ENCODE results near the gene TRERF1.
"Not testable (repeated sequence)": the region's sequence is repeated elsewhere in the genome, so short reads cannot be mapped to it uniquely, and the experiment has no call there.

Gene TRERF1

DNA sequence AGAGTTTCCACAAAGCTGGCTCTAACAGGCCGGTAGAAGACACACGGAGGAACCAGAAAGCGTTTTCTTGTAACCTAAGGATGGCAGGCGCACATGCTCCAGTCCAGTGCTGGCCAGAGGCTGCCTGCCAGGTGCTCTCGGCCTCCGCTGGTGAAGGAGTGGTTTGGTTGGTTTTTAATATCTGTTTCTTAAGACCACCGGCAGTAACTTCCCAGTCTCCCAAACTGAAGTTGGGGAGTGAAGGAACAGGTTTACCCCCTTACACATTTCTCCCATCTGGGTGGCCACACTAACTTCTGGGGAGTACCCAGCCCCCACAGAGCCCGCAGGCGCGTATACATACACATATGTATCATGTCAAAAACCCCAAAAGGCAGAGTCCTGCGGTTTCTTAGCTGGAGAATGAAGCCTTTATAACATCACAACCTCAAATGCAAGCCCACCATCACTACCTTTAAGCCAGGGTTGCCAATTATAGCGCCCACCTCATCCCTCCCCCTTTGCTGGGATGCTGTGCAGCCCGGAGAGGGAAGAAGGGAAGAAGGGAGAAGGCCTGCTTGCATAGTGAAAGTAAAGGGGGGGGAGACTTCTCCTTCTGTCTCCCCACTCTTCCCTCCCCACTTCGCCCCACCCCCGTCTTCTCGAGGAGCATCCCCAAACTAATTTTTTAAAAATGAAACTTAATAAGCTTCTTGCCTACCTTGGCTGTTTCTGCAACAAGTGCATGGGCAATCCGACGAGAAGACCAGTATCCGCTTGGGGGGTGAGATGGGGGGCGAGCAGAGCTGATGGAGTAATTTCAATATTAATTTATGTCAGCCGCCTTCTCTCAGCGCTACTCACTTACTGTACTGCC lies 1.0 kb downstream of the TRERF1 start:
- FAIRE-seq: no peak

DNA sequence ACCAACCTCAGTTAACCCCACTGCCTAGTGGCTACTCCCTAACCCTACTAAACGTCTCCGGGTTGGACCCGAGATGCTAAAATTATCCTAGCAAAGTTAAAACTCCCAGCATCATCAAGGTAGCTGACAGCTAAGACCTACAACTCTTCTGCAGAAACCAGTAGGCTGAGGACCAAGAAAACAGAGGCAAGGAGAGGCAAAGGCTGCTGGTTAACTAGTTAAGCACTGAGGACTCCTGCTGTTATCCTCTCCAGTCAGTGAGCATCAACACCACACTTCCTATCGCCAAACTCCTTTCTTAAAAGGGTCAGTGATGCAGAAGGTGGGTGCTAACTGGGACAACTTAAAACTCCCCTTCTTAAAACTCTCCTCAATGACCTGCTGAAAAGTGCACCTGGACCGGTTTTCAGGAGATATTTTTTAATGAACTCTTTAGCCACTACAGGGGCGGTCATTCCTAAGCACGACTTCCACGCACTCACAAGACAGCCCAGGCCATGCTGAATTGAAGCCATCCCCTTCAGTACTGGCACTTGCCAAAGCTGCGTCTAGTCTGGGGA lies 1.7 kb downstream of the TRERF1 start:
- no peak for FAIRE-seq

DNA sequence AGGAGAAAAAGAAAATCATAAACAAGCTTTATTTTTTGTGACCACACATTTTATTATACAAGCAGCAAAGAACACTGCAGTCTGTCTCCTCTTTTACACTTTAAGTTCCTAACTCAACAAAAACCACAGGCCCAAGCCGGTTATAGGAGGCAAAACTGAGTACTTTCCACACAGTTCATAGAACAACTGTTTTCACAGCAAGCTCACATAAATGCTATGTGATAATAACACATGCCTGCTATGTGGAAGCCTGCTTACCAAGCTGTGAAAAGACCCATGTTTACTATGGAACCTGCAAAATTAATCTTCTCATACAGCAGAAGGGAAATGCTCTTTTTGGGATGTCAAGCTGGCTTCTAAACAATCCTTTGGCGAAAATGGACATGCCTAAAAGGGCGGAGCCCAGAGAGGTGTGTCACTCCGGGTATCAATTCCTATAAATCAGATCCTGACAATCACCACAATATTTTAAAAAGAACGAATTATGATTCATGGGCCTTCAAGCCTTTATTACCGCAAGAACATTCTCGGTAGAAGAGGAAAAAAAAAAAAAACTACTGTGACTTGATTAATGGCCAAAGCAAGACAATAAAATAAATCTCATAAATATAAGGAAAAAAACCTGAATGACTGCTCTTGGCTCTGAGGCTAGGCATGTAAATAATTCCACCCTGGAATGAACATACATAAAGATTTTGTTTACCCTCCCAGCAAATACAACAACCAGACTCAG lies 2.6 kb downstream of the TRERF1 start:
- no peak for FAIRE-seq

DNA sequence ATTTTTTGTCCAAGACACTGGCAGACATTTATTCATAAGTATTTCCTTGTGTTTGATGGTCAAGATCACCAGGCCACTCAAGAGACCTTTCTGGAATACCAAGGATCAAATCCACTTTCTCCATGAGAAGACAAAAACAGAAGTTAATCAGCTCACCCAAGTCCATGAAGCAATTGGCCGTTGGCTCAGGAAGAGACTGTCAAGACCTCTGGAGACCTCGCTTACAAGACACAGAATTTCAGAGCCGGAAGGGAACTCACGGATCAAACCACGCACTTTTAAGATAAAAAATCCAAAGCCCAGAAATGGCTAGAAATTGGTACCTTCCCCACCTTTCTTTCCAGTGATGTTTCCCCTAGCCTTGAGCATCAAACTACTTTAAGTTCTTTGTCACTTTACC lies 3.3 kb downstream of the TRERF1 start:
- FAIRE-seq: no peak

DNA sequence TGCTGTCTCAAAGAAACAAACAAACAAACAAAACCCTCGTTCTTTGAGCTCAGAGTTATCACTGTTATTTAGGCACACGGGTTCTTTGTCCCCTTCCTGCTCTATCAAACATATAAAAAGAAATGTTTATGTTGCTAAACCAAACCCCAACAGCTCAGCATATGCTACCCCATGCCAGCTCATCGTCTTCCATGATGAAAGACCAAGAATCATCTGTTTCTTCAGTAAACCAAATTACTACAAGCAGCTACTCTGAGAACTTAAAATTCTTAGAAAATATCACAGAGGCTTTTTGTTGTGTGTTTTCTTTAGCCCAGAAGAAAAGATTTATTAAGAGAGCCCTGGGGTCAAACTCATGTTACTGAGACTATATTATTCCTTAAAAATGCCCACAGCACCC lies 4.7 kb downstream of the TRERF1 start:
- FAIRE-seq: no peak

DNA sequence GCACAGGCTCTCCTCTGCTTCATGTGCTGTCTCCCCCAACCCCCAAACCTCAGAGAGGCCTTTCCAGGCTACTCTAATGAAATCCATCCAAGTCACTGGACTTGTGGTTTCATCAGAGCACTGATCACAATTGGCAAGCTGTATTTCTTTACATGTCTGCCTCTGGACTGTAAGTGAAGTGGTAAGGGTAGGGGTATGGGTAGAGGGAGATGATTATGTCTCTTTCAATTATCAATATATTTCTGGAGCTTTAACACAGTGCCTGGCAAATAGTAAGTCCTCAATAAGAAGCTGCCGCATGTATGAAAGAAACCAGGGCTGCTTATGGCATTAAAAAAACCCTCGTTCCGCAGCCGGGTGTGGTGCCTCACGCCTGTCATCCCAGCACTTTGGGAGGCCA lies 5.4 kb downstream of the TRERF1 start:
- no peak for FAIRE-seq

DNA sequence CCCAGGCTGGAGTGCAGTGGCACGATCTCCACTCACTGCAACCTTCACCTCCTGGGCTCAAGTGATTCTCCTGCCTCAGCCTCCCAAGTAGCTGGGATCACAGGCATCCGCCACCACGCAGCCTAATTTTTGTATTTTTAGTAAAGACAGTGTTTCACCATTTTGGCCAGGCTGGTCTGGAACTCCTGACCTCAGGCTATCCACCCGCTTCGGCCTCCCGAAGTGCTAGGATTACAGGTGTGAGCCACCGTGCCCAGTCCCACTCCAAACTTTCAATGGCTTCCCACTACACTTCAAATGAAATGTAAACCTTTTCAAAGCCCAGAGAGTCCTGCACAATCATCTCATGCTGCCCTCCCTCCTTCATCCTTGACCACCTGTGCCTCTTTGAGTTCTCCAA lies 5.8 kb downstream of the TRERF1 start:
- not testable (repeated sequence) for FAIRE-seq

DNA sequence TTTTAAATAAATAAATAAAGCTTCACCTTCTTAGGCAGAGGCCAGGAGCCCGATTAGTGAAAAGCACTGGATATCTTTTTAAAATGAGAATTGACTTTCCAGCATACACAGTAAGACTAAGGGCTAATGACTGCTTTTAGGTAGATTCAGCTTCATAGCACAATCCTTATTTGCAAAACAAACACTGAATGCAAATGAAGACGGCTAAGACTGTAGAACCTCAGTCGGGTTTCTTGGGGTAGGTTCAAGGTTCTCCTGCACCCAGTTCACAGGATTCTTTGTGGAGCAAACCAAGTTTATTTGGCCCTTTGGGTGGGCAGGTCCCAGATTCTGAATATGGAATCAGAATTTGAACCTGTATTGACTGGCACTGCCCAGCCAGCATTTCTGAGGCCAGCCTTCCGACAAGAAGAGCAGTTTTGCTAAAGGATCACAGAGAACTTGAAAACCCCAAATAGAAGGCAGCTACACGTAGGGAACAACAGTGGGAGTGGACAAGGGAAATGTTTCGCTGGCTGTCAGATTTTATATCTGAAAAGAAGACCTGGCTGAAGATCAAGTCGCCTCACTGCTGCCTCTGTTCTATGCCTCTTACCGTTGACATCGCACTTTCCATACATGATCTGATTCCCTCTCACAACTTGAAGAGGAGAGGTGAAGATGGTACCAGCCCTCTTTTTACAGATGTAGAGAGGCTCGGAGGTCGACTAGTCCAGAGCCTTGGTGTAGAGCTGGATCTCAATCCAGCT lies 8.2 kb downstream of the TRERF1 start:
- no peak for FAIRE-seq

DNA sequence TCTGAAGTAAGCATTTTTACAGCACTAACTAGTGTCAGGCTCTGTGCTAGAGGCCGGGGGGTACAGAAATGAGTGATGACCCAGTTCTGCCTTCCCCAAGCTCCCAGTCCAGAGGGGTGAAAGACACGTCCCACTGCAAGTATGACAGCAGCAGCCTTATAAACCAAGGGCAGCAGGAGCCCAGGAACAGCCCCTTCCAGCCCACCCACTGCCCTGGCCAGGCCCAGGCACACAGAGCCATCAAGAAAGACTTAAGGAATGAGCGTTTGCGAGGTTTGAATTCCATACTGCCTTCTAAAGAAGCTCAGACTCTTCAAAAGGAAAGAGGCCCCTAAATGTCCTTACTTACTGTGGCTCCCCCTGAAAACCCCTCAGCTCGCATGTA lies 10.0 kb downstream of the TRERF1 start:
- no peak for FAIRE-seq

DNA sequence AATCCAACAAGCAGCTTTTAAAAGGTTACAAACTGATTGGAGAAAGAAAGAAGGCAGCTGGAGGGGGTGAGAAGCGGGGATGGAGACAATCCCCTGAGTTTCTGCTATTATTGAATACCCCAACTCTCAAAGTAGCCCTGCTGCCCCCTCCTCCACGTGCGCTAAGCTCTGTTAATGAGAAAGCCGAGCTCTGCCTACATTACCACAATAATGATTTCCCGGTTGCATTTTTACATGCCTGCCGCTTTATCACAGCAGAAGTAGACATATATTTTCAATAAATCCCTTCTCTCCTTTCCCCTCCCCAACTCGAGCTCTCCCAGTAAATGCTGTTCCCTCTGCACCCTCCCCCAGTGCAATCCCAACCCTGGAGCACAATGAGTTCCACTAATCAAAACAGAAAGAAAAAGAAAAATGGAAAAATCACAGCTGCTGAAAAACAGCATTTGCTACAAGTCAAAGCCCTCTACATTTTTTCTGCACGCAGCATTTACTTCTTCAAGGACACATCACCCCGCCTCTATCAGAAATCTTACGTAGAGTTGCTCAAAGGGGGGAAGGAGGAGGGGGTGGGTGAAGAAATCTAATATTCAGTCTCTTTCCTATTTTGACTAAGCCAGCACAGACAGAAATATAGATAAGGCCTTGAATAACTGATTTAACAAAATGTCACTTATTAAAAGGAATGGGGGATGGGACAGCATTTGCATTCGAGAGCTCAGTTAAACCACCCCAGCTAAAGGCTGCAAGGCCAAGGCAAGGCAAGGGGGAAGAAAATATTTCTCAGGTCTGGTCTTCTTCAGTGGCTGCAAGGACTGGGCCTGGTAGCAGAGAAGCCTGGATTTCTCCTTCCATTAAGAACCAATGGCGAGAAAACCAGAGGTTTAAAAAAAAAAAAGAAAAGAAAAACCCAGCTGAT lies 10.7 kb downstream of the TRERF1 start:
- FAIRE-seq: no peak

DNA sequence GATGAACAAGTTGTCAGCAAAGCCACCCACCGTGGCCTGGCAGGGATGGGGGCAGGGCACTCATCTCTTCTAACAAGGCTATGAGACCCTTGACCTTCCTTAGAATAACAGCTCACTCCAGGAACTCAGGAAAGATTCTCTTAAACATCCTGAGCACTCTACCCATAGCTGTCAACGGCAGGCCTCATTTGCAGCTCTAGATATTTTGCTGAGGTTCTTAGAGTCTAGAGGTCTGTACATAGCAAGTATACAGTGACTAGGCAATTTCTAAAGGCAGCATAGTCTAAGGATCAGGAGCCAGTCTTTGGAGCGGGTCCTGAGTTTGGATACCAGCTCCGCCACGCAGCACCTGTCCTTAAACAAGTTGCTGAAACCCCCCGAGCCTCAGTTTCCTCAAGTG lies 11.7 kb downstream of the TRERF1 start:
- FAIRE-seq: no peak

DNA sequence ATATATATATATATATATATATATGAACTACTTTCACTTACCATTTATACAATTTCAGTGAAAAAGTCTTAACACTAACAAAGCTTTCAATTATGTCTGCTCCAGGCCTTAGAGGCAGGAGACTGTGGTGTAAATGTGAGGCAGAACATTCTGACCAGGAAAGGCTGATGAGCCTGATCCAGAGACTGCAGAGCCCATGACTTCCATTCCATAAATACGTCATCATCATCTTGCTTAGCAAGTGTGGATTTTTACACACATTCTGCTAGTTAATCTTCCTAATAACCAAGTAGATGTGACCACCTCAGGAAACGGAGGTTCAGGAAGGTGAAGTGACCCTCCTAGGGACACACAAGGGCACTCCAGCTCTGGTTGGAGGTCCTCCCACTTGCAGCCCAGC lies 14.9 kb downstream of the TRERF1 start:
- no peak for FAIRE-seq

DNA sequence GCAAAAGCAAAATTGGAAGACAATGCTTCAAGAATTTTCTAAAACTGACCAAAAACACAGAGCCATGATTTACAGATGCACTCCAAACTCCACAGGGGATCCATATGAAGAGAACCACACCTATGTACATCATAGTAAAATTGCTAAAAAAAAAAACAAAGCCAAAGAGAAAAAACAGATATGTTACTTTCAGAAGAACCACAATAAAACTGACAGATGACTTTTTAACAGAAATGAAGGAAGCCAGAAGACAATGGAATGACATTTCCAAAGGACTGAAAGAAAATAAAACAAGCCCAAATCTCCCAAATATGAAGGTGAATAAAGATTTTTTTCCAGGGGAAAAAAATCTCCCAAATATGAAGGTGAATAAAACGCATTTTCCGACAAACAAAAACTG lies 17.5 kb downstream of the TRERF1 start:
- FAIRE-seq: no peak

DNA sequence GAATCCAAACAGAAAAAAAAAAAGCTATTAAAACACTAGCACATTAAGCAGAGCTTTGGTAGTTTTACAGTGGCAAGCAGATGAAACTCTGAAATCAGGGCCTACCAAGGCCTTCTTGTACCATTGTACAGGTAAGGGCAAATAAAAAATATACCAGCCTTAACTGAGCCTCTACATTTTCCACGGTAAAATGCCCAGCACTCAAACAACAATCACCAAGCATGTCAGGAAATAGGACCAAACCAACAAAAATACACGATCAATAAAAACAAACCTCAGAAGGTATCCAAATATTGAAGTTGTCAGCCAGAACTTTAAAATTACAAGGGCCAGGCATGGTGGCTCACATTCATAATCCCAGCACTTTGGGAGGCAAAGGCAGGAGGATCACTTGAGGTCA lies 18.3 kb downstream of the TRERF1 start:
- FAIRE-seq: no peak

DNA sequence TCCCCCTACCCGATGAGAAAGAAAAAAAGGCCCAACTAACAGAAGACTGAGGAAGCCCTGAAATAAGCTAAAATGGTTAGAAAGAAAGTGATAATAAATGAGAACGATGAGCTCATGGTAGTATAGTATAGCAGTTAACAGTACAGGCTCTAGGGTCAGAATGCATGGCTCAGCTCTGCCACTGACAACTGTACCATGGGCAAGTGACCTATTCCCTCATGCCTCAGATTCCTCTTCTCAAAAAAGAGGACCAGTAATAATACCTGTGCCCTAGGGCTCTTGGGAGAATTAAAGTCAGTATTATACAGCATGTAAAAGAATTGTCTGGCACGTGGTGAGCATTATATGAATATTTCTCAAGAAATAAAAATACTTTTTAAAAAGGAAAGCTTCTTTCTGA lies 19.8 kb downstream of the TRERF1 start:
- no peak for FAIRE-seq

DNA sequence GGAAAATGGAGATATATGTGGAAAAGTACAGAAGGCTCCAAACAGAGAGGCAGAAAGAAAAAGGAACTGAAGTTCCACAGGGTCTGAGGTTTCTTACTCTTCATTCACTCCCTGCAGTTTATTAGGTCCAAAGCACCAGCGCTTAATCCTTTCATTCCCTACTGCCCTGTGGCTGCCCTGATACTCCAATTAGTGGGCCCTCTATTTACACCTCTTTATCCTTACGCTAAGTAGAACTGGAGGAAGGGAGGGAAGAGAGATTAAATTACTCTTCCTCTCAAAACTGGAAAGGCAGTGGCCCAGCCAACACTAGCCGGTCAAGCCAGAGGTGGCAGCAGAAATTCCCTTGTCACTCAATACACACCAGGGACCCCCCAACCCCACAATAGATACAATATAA lies 20.4 kb downstream of the TRERF1 start:
- no peak for FAIRE-seq

DNA sequence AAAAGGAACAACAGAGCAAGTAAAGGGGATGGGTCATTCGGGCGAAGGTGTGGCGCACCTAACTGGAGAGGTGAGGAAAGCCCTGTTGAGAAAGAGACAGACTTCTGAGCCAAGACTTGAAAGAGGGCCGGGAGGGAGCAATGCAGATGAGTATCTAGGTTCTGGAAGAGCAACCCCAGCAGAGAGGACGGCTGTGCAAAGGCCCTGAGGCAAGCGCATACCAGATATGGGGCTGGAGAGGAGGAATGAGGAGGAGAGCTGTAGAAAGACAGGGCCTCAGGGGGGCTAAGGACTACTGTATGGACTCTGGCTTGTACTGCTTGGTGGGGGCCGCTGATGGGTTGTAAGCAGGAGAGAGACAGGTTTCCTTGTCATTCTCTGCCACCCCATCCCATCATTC lies 21.9 kb downstream of the TRERF1 start:
- no peak for FAIRE-seq

DNA sequence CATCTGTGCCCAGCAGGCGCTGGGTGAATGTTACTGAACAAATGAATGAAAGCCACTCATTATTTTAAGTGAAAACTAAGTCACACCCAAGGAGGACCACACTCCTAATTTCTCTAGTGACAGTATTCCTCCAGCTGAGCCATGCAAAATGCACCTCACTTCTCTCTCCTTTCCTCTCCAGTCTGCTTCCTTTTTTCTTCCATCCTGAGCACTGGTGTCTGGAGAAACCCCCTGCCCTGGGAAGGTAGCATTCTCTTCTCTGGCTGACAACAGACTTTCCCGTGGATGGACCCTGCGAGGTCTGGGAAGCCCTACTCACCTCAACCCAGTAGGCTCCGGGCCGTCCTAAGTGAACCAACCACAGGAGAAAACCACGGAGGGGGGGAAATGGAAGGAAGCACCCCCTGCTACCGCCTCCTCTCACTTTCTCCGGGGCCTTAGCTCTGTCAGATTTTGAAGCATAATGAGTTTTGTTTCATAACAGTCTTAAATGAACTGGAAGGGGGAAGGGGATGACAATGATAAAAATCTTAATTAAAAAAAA lies 22.6 kb downstream of the TRERF1 start:
- no peak for FAIRE-seq

DNA sequence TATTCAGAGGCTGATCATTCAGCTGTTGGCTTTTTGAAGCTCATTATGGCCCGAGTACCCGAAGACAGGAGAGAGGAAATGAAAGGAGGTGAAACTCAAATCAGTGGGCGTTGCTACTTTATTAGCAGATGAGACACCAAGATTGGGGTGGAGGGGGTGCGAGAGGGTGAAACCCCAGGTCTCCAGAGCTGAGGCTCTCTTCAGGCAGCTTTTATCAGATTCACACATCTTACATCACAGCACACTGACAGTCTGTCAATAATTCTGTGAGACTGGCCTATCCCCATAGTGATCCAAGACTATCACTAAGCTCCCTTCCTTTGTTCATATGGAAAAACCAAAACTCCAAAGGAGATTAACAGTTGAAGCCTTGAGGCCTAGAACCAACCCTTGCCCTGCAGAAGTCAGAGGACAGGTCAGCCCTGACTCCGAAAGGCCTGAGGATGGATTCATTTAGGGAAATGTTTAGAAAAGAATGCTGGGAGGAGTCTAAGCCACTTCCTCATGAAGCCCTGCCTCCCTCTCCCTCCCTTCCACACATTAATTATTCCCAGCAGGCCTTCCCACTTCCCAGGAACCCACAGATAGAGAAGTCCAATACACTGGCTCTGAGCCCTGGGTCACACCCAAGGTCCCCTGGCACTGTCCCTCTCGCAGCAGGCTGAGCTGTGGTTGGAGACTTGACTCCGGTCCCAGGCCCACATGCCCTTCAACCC lies 23.2 kb downstream of the TRERF1 start:
- FAIRE-seq: no peak

DNA sequence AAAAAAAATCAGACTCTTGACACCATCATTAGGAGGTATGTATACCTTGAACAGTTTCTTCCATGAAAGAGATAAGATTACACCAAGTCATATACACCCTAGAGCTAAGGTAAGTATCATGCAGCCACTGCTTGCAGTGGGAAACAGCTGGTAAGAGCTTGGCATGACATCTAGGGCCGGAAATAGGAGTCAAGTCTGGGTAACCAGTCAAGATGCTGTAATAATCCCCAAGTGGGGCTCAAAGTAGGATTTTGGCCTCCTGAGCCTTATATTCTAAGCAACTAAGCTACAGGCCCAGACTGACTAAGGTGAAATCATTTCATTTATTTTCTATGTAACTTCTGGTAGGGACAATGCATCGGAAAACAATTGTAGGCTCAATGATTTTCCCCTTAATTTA lies 23.9 kb downstream of the TRERF1 start:
- no peak for FAIRE-seq

DNA sequence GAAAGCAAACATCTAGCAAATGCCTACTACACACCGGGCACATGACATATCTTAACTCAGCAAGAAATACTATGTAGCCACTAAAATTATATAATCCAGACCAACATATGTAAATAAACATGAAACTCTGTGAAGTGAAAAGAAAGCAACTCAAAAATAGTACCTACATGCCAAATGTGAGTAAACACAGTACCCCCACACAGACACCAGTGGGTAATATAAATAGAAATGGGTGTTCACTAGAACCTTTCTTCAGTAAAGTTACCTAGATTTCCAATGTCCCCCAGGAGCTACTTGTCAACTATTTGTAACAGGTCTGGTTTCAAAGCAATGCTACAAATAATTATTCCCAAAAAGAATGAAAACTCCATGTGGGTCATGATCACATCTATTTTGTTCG lies 25.5 kb downstream of the TRERF1 start:
- no peak for FAIRE-seq

Measured in islet of Langerhans (tissue), 1 donor.